ENCODE measurements around the gene DBNDD2.

DBNDD2 gene

GRCh38 chr20:45391559-45391958, 16.5 kb upstream of the DBNDD2 start:
- H3K27me3 ChIP-seq (ENCODE audit: control insufficient read depth, insufficient read depth, low read length), result no peaks in the 10 kb centered on the region
- no peaks in the 10 kb centered on the region for H3K4me1 ChIP-seq (ENCODE audit: control insufficient read depth, insufficient read depth, low read length)
- H3K9me3 ChIP-seq (ENCODE audit: control insufficient read depth, insufficient read depth, low read length), result no peaks in the 10 kb centered on the region
- no peak overlapping the region for H3K9ac ChIP-seq (ENCODE audit: low read depth, low read length)
- no peaks in the 10 kb centered on the region for H3K36me3 ChIP-seq (ENCODE audit: control insufficient read depth, insufficient read depth, low read length)
- no peak overlapping the region for H3K4me3 ChIP-seq (ENCODE audit: low read depth, low read length)

GRCh38 chr20:45392733-45393132, 15.4 kb upstream of the DBNDD2 start:
- Histone ChIP-seq H3K9ac (ENCODE audit: low read depth, low read length) (no peak overlapping the region), H3K4me1 (ENCODE audit: control insufficient read depth, insufficient read depth, low read length) (no peaks in the 10 kb centered on the region), H3K36me3 (ENCODE audit: control insufficient read depth, insufficient read depth, low read length) (no peaks in the 10 kb centered on the region), H3K27me3 (ENCODE audit: control insufficient read depth, insufficient read depth, low read length) (no peaks in the 10 kb centered on the region), H3K9me3 (ENCODE audit: control insufficient read depth, insufficient read depth, low read length) (no peaks in the 10 kb centered on the region), H3K4me3 (ENCODE audit: low read depth, low read length) (no peak overlapping the region)

- Histone ChIP-seq H3K4me1 (ENCODE audit: control insufficient read depth, insufficient read depth, low read length) (no peaks in the 10 kb centered on the region), H3K4me3 (ENCODE audit: low read depth, low read length) (no peak overlapping the region), H3K9ac (ENCODE audit: low read depth, low read length) (no peak overlapping the region), H3K27me3 (ENCODE audit: control insufficient read depth, insufficient read depth, low read length) (no peaks in the 10 kb centered on the region), H3K36me3 (ENCODE audit: control insufficient read depth, insufficient read depth, low read length) (no peaks in the 10 kb centered on the region), H3K9me3 (ENCODE audit: control insufficient read depth, insufficient read depth, low read length) (no peaks in the 10 kb centered on the region)
Observed at GRCh38 chr20:45394221-45395113, 13.6 kb upstream of the DBNDD2 start.

GRCh38 chr20:45395114-45395415, 13.0 kb upstream of the DBNDD2 start:
- Histone ChIP-seq H3K4me1 (ENCODE audit: control insufficient read depth, insufficient read depth, low read length) (no peaks in the 10 kb centered on the region), H3K36me3 (ENCODE audit: control insufficient read depth, insufficient read depth, low read length) (no peaks in the 10 kb centered on the region), H3K27me3 (ENCODE audit: control insufficient read depth, insufficient read depth, low read length) (no peaks in the 10 kb centered on the region), H3K9ac (ENCODE audit: low read depth, low read length) (no peak overlapping the region), H3K9me3 (ENCODE audit: control insufficient read depth, insufficient read depth, low read length) (no peaks in the 10 kb centered on the region), H3K4me3 (ENCODE audit: low read depth, low read length) (no peak overlapping the region)

- Histone ChIP-seq H3K9me3 (ENCODE audit: control insufficient read depth, insufficient read depth, low read length) (peaks cover 8% of the 10 kb centered on the region), H3K4me3 (ENCODE audit: low read depth, low read length) (no peak overlapping the region), H3K9ac (ENCODE audit: low read depth, low read length) (no peak overlapping the region), H3K36me3 (ENCODE audit: control insufficient read depth, insufficient read depth, low read length) (no peaks in the 10 kb centered on the region), H3K27me3 (ENCODE audit: control insufficient read depth, insufficient read depth, low read length) (peaks cover 6% of the 10 kb centered on the region), H3K4me1 (ENCODE audit: control insufficient read depth, insufficient read depth, low read length) (no peaks in the 10 kb centered on the region)
Observed at GRCh38 chr20:45399018-45399417, 9.1 kb upstream of the DBNDD2 start.

GRCh38 chr20:45400346-45401031, 7.6 kb upstream of the DBNDD2 start:
- Histone ChIP-seq H3K4me3 (ENCODE audit: low read depth, low read length) (no peak overlapping the region), H3K27me3 (ENCODE audit: control insufficient read depth, insufficient read depth, low read length) (peaks cover 17% of the 10 kb centered on the region), H3K4me1 (ENCODE audit: control insufficient read depth, insufficient read depth, low read length) (no peaks in the 10 kb centered on the region), H3K9ac (ENCODE audit: low read depth, low read length) (no peak overlapping the region), H3K9me3 (ENCODE audit: control insufficient read depth, insufficient read depth, low read length) (peaks cover 8% of the 10 kb centered on the region), H3K36me3 (ENCODE audit: control insufficient read depth, insufficient read depth, low read length) (no peaks in the 10 kb centered on the region)

GRCh38 chr20:45402946-45403345, 5.1 kb upstream of the DBNDD2 start:
- no peaks in the 10 kb centered on the region for H3K4me1 ChIP-seq (ENCODE audit: control insufficient read depth, insufficient read depth, low read length)
- no peaks in the 10 kb centered on the region for H3K36me3 ChIP-seq (ENCODE audit: control insufficient read depth, insufficient read depth, low read length)
- no peak overlapping the region for H3K4me3 ChIP-seq (ENCODE audit: low read depth, low read length)
- H3K9me3 ChIP-seq (ENCODE audit: control insufficient read depth, insufficient read depth, low read length), result peaks cover 8% of the 10 kb centered on the region
- H3K9ac ChIP-seq (ENCODE audit: low read depth, low read length), result no peak overlapping the region
- H3K27me3 ChIP-seq (ENCODE audit: control insufficient read depth, insufficient read depth, low read length), result peaks cover 24% of the 10 kb centered on the region

- Histone ChIP-seq H3K36me3 (ENCODE audit: control insufficient read depth, insufficient read depth, low read length) (no peaks in the 10 kb centered on the region), H3K9ac (ENCODE audit: low read depth, low read length) (no peak overlapping the region)
Observed at GRCh38 chr20:45404438-45404837, 3.7 kb upstream of the DBNDD2 start.

GRCh38 chr20:45405571-45406259, 2.4 kb upstream of the DBNDD2 start:
- Histone ChIP-seq H3K27me3 (ENCODE audit: control insufficient read depth, insufficient read depth, low read length) (peaks cover 24% of the 10 kb centered on the region), H3K9ac (ENCODE audit: low read depth, low read length) (peak overlapping the region; percentile 90), H3K4me3 (ENCODE audit: low read depth, low read length) (peak overlapping the region; percentile 83), H3K4me1 (ENCODE audit: control insufficient read depth, insufficient read depth, low read length) (no peaks in the 10 kb centered on the region), H3K36me3 (ENCODE audit: control insufficient read depth, insufficient read depth, low read length) (peaks cover 3% of the 10 kb centered on the region), H3K9me3 (ENCODE audit: control insufficient read depth, insufficient read depth, low read length) (peaks cover 4% of the 10 kb centered on the region)

More at GRCh38 chr20:45404438-45404837, 3.7 kb upstream of the DBNDD2 start:
- Histone ChIP-seq H3K27me3 (ENCODE audit: control insufficient read depth, insufficient read depth, low read length) (peaks cover 24% of the 10 kb centered on the region), H3K9me3 (ENCODE audit: control insufficient read depth, insufficient read depth, low read length) (peaks cover 8% of the 10 kb centered on the region), H3K4me1 (ENCODE audit: control insufficient read depth, insufficient read depth, low read length) (no peaks in the 10 kb centered on the region), H3K4me3 (ENCODE audit: low read depth, low read length) (no peak overlapping the region)

GRCh38 chr20:45406260-45407066, 1.6 kb upstream of the DBNDD2 start:
- H3K9me3 ChIP-seq (ENCODE audit: control insufficient read depth, insufficient read depth, low read length), result peaks cover 4% of the 10 kb centered on the region
- peak overlapping the region; percentile 83 for H3K4me3 ChIP-seq (ENCODE audit: low read depth, low read length)
- H3K36me3 ChIP-seq (ENCODE audit: control insufficient read depth, insufficient read depth, low read length), result peaks cover 3% of the 10 kb centered on the region
- peak overlapping the region; percentile 90 for H3K9ac ChIP-seq (ENCODE audit: low read depth, low read length)
- H3K27me3 ChIP-seq (ENCODE audit: control insufficient read depth, insufficient read depth, low read length), result peaks cover 24% of the 10 kb centered on the region
- H3K4me1 ChIP-seq (ENCODE audit: control insufficient read depth, insufficient read depth, low read length), result no peaks in the 10 kb centered on the region

- Histone ChIP-seq H3K4me3 (ENCODE audit: low read depth, low read length) (peak overlapping the region; percentile 83), H3K36me3 (ENCODE audit: control insufficient read depth, insufficient read depth, low read length) (peaks cover 3% of the 10 kb centered on the region), H3K27me3 (ENCODE audit: control insufficient read depth, insufficient read depth, low read length) (peaks cover 24% of the 10 kb centered on the region), H3K9ac (ENCODE audit: low read depth, low read length) (peak overlapping the region; percentile 90), H3K9me3 (ENCODE audit: control insufficient read depth, insufficient read depth, low read length) (no peaks in the 10 kb centered on the region), H3K4me1 (ENCODE audit: control insufficient read depth, insufficient read depth, low read length) (no peaks in the 10 kb centered on the region)
Observed at GRCh38 chr20:45407067-45407745, 883 bp upstream of the DBNDD2 start.
